ENCODE results near the gene COLEC11.

- TF ChIP-seq POLR2AphosphoS5 (IDR thresholded peaks at IDR 0.05), result no peak
- no peak for TF ChIP-seq CTCF (IDR thresholded peaks at IDR 0.05)
- no peak for TF ChIP-seq POLR2A (IDR thresholded peaks at IDR 0.05; ENCODE audit: low read depth)
- no peak for TF ChIP-seq EP300 (IDR thresholded peaks at IDR 0.05)
Measured at GRCh38 chr2:3683748-3684454, 89.0 kb downstream of the COLEC11 start.

Data from esophagus muscularis mucosa (tissue), 4 donors.